Natural killer cell (primary cell): ENCODE results near the gene DDX42. TPM values are rescaled to one million over a fixed set of nuclear protein-coding genes. Genes with fewer than 3 reads are reported as not detected.

Source experiments
- ATAC-seq, 3 donors: fragments of 150-1000 bp in 2 of 3; fragments of 200-7000 bp in 1 of 3; cut with Tn5 transposase; 1 replicate in 1 of 3; 2 replicates in 2 of 3; pipeline ENCODE4 v1.10.0; 2021; ENCODE audit warnings: mild to moderate bottlenecking in 2 of 3, moderate library complexity in 2 of 3
- DNase-seq, 2 donors: peaks; one replicate each; pipeline versions ENCODE4 v3.0.0 to v3.0.0-alpha.2; 2013 to 2021; ENCODE audit warnings: mixed read lengths in 1 of 2
- H3K27ac ChIP-seq: one replicate; pipeline ENCODE4 v1.5.1; 2013; ENCODE audit warnings: mild to moderate bottlenecking, low read length
- H3K27me3 ChIP-seq: one replicate; pipeline ENCODE4 v1.6.1; 2013; ENCODE audit warnings: low read length; ENCODE audit not compliant: control insufficient read depth, insufficient read depth
- H3K36me3 ChIP-seq: one replicate; pipeline ENCODE4 v1.6.1; 2013; ENCODE audit warnings: low read length; ENCODE audit not compliant: control insufficient read depth, insufficient read depth
- H3K4me1 ChIP-seq: one replicate; pipeline ENCODE4 v1.6.1; 2013; ENCODE audit warnings: low read length; ENCODE audit not compliant: control insufficient read depth, insufficient read depth
- H3K4me3 ChIP-seq: one replicate; pipeline ENCODE4 v1.5.1; 2013; ENCODE audit warnings: low read length
- H3K9me3 ChIP-seq: one replicate; pipeline ENCODE4 v1.6.1; 2013; ENCODE audit warnings: low read length; ENCODE audit not compliant: control insufficient read depth, insufficient read depth
- H3K27ac Mint-ChIP-seq, 2 donors: one replicate each; pipeline ENCODE4 v1.8.0; 2022; ENCODE audit warnings: mild to moderate bottlenecking in 2 of 2, mixed read lengths in 2 of 2, moderate library complexity in 1 of 2
- H3K27me3 Mint-ChIP-seq, 2 donors: one replicate each; pipeline ENCODE4 v1.8.0; 2022; ENCODE audit warnings: low read depth in 2 of 2, mixed read lengths in 2 of 2
- H3K36me3 Mint-ChIP-seq: one replicate; pipeline ENCODE4 v1.8.0; 2022; ENCODE audit warnings: mixed read lengths
- H3K4me1 Mint-ChIP-seq, 2 donors: one replicate each; pipeline ENCODE4 v1.8.0; 2022; ENCODE audit warnings: mixed read lengths in 2 of 2
- H3K4me3 Mint-ChIP-seq: one replicate; pipeline ENCODE4 v1.8.0; 2022; ENCODE audit warnings: mild to moderate bottlenecking, moderate library complexity, mixed read lengths
- H3K9me3 Mint-ChIP-seq, 2 donors: one replicate each; pipeline ENCODE4 v1.8.0; 2022; ENCODE audit warnings: mixed read lengths in 2 of 2
- CTCF ChIP-seq: fragments of 200-600 bp; IDR thresholded peaks from one replicate; pipeline ENCODE4 v1.8.0; 2022; ENCODE audit warnings: antibody characterized with exemption
- WGBS: methylation state at CpG from one replicate; pipeline ENCODE4 v1.1.7; 2013; ENCODE audit warnings: missing lambda C conversion rate; ENCODE audit not compliant: insufficient coverage; 5-methylcytosine and 5-hydroxymethylcytosine counted together
- intact Hi-C: fragments of 100-400 bp; cut with micrococcal nuclease; formaldehyde crosslinking; loops from one replicate; pipeline ENCODE4 v1.14.2; 2022
- total RNA-seq, 4 donors: library from RNA; stranded (reverse); fragments of 120-200 nt in 1 of 4; gene quantifications; one replicate each; pipeline versions ENCODE4 v1.2.3 to v1.2.4, GENCODE V29; 2013 to 2022

DDX42 gene
- total RNA-seq, 3 donors from 2014 or later (not counting 1 experiment from before 2014, with no cell fraction given): 80.1 to 127 (median 110) TPM

- peaks cover 20 to 21% of the 10 kb centered on the region in 2 donors for H3K4me1 Mint-ChIP-seq
- TF ChIP-seq CTCF: peak; percentile 82
- H3K4me1 ChIP-seq: peaks cover 16% of the 10 kb centered on the region
Observed at GRCh38 chr17:63848834-63849689, 75.1 kb downstream of the DDX42 start.

DNA sequence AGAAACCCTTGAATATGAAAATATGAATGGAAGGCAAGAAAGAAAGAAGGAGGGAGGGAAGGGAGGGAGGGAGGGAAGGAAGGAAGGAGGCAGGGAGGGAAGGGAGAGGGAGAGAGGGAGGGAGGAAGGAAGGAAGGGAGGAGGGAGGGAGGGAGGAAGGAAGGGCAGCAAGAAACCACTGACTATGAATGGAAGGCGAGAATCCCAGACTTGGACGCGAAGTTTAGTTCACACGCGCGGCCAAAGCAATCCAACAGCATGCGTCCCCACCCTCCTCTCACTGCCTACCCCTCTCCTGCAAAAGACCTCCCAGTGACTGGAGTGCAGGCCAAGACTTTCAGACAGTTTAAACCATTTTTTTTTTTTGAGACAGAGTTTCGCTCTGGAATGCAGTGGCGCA, 76.4 kb downstream of the DDX42 start:
- Histone ChIP-seq H3K36me3 (no peaks in the 10 kb centered on the region), H3K4me1 (peaks cover 15% of the 10 kb centered on the region), H3K27ac (no peak overlapping the region), H3K27me3 (no peaks in the 10 kb centered on the region), H3K9me3 (no peaks in the 10 kb centered on the region), H3K4me3 (no peak overlapping the region)
- Mint-ChIP-seq H3K4me1 (peaks cover 17 to 18% of the 10 kb centered on the region in 2 donors), H3K36me3 (no peaks in the 10 kb centered on the region), H3K4me3 (no peak overlapping the region), H3K27ac (no peak overlapping the region), H3K27me3 (no peaks in the 10 kb centered on the region), H3K9me3 (no peaks in the 10 kb centered on the region)
- no peak for TF ChIP-seq CTCF
- 87% methylated on average over 8 of the region's 9 CpGs for WGBS
- intact Hi-C loops: no loop called here
- ATAC-seq: no peak
- DNase-seq: peak in 1 of 2 donors; percentile 17

More at GRCh38 chr17:63848834-63849689, 75.1 kb downstream of the DDX42 start:
- Histone ChIP-seq H3K27ac (peak overlapping the region; percentile 70), H3K27me3 (no peaks in the 10 kb centered on the region), H3K9me3 (no peaks in the 10 kb centered on the region), H3K4me3 (peak overlapping the region; percentile 36), H3K36me3 (no peaks in the 10 kb centered on the region)
- 30% methylated on average over 82 of the region's 82 CpGs for WGBS
- H3K27ac Mint-ChIP-seq: peak overlapping the region; percentile 88 to 90
- H3K36me3 Mint-ChIP-seq: no peaks in the 10 kb centered on the region
- no peaks in the 10 kb centered on the region for H3K9me3 Mint-ChIP-seq
- H3K4me3 Mint-ChIP-seq: peak overlapping the region; percentile 81
- ATAC-seq: peak; percentile 95 to 98 (median 97)
- no peaks in the 10 kb centered on the region for H3K27me3 Mint-ChIP-seq
- intact Hi-C loops: no loop called here
- peak; percentile 96 for DNase-seq

DNA sequence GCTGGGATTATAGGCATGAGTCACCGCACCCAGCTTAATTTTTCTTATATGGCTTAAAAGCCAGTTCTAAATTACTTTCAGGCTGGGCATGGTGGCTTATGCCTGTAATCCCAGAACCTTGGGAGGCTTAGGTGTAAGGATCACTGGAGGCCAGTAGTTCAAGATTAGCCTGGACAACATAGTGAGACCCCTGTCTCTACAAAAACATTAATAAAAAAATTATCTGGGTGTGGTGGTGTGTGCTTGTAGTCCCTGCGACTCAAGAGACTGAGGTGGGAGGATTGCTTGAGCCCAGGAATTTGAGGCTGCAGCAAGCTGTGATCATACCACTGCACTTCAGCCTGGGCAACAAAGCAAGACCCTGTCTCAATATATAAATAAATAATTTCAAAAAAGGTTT, 79.3 kb downstream of the DDX42 start:
- Mint-ChIP-seq H3K27me3 (no peaks in the 10 kb centered on the region), H3K27ac (no peak overlapping the region), H3K36me3 (no peaks in the 10 kb centered on the region), H3K4me3 (no peak overlapping the region), H3K4me1 (peaks cover 9 to 11% of the 10 kb centered on the region in 2 donors), H3K9me3 (no peaks in the 10 kb centered on the region)
- intact Hi-C loops: no loop called here
- WGBS: 96% methylated on average over 2 of the region's 2 CpGs
- peaks cover 13% of the 10 kb centered on the region for H3K4me1 ChIP-seq
- H3K4me3 ChIP-seq: no peak overlapping the region
- TF ChIP-seq CTCF: no peak
- H3K9me3 ChIP-seq: no peaks in the 10 kb centered on the region
- ATAC-seq (no peak), DNase-seq (no peak)
- no peaks in the 10 kb centered on the region for H3K36me3 ChIP-seq
- H3K27ac ChIP-seq: no peak overlapping the region
- no peaks in the 10 kb centered on the region for H3K27me3 ChIP-seq
